Adrenal gland (tissue), 5 donors: ENCODE measurements around the gene TM9SF4.

Experiments
- CTCF ChIP-seq, 6 experiments: fragments of 450-650 bp in 4 of 6; fragments of 200-600 bp in 2 of 6; sonication (generic) in 1 of 6; IDR thresholded peaks; 1 replicate in 5 of 6; 2 replicates in 1 of 6; pipeline versions ENCODE4 v1.5.1 to v1.8.0; 2016 to 2021; ENCODE audit warnings: antibody characterized with exemption in 6 of 6, mild to moderate bottlenecking in 2 of 6, moderate library complexity in 1 of 6
- POLR2A ChIP-seq, 2 donors: fragments of 450-650 bp; IDR thresholded peaks; one replicate each; pipeline ENCODE4 v1.6.1; 2017; ENCODE audit warnings: antibody characterized with exemption in 2 of 2, mild to moderate bottlenecking in 2 of 2, moderate library complexity in 1 of 2
- donor health status: DM: no; HTN: no; CAD: no.

GRCh38 chr20:32163951-32164350 is 54.4 kb downstream of the TM9SF4 start:
- TF ChIP-seq CTCF (IDR thresholded peaks at IDR 0.05) (no peak), POLR2A (IDR thresholded peaks at IDR 0.05) (no peak)
